GM18498 (cell line): ENCODE results near the gene PTPRT.

Experiments
- ATAC-seq: cut with Tn5 transposase; IDR thresholded peaks from one replicate; pipeline ENCODE4 v1.9.1; 2021; ENCODE audit warnings: mild to moderate bottlenecking, moderate library complexity; ENCODE audit not compliant: unreplicated experiment

Gene PTPRT

GRCh38 chr20:43189554-43190331 lies at the start of gene PTPRT:
Gene PTPRT (minus strand): TSS chr20:43189906. CDS start chr20:43189733, 173 bp downstream.
- no peak for ATAC-seq

- no peak for ATAC-seq
These were observed 49.1 kb upstream of the PTPRT start for GRCh38 chr20:43238833-43239232.

- no peak for ATAC-seq
These were observed 48.6 kb upstream of the PTPRT start for GRCh38 chr20:43238266-43238665.

- no peak for ATAC-seq
These were observed 48.0 kb upstream of the PTPRT start for GRCh38 chr20:43237651-43238168.

- no peak for ATAC-seq
These were observed 46.3 kb upstream of the PTPRT start for GRCh38 chr20:43235998-43236397.

- no peak for ATAC-seq
These were observed 42.1 kb upstream of the PTPRT start for GRCh38 chr20:43231829-43232228.

- no peak for ATAC-seq
These were observed 40.0 kb upstream of the PTPRT start for GRCh38 chr20:43229696-43230095.

GRCh38 chr20:43220612-43221011 lies 30.9 kb upstream of the PTPRT start:
- no peak for ATAC-seq

- ATAC-seq, result no peak
These were observed 21.2 kb upstream of the PTPRT start for GRCh38 chr20:43210901-43211300.

- no peak for ATAC-seq
These were observed 20.1 kb upstream of the PTPRT start for GRCh38 chr20:43209831-43210230.

- ATAC-seq, result no peak
These were observed 16.0 kb upstream of the PTPRT start for GRCh38 chr20:43205699-43206098.

- no peak for ATAC-seq
These were observed 12.4 kb upstream of the PTPRT start for GRCh38 chr20:43202100-43202499.

- ATAC-seq, result no peak
These were observed 8.9 kb upstream of the PTPRT start for GRCh38 chr20:43198607-43199006.

GRCh38 chr20:43196243-43196642 lies 6.5 kb upstream of the PTPRT start:
- ATAC-seq, result no peak

- no peak for ATAC-seq
These were observed 4.4 kb upstream of the PTPRT start for GRCh38 chr20:43194137-43194536.

- no peak for ATAC-seq
These were observed 3.7 kb upstream of the PTPRT start for GRCh38 chr20:43193443-43193842.

GRCh38 chr20:43191946-43192863 lies 2.5 kb upstream of the PTPRT start:
- no peak for ATAC-seq

GRCh38 chr20:43191143-43191542 lies 1.4 kb upstream of the PTPRT start:
- ATAC-seq, result no peak

- no peak for ATAC-seq
These were observed 737 bp upstream of the PTPRT start for GRCh38 chr20:43190332-43190953.

- ATAC-seq, result no peak
These were observed 699 bp downstream of the PTPRT start for GRCh38 chr20:43188861-43189553.

GRCh38 chr20:43188234-43188653 lies 1.5 kb downstream of the PTPRT start:
- no peak for ATAC-seq
